Upper lobe of right lung (tissue), 1 donor: ENCODE results near the gene MLLT3. TPM values are rescaled to one million over a fixed set of nuclear protein-coding genes. Genes with fewer than 3 reads are reported as not detected.

Experiments used
- ATAC-seq: fragments of 200-7000 bp; cut with Tn5 transposase; one replicate; pipeline ENCODE4 v1.9.1; 2020; ENCODE audit warnings: mild to moderate bottlenecking, moderate library complexity
- DNase-seq: peaks from one replicate; pipeline ENCODE4 v3.0.0-alpha.2; 2020
- H3K27ac ChIP-seq: fragments of 200-600 bp; one replicate; pipeline ENCODE4 v1.8.0; 2022
- H3K27me3 ChIP-seq: fragments of 200-600 bp; one replicate; pipeline ENCODE4 v1.8.0; 2022; ENCODE audit warnings: mild to moderate bottlenecking
- H3K36me3 ChIP-seq: fragments of 200-600 bp; one replicate; pipeline ENCODE4 v1.8.0; 2022
- H3K4me1 ChIP-seq: fragments of 200-600 bp; one replicate; pipeline ENCODE4 v1.8.0; 2022
- H3K4me3 ChIP-seq: fragments of 200-600 bp; one replicate; pipeline ENCODE4 v1.8.0; 2022; ENCODE audit warnings: mild to moderate bottlenecking
- H3K9me3 ChIP-seq: fragments of 200-600 bp; one replicate; pipeline ENCODE4 v1.8.0; 2022
- CTCF ChIP-seq: fragments of 200-600 bp; IDR thresholded peaks from one replicate; pipeline ENCODE4 v1.8.0; 2022; ENCODE audit warnings: antibody characterized with exemption
- intact Hi-C: fragments of 100-400 bp; cut with DNase I; formaldehyde crosslinking; loops from one replicate; pipeline ENCODE4 v1.11.0; 2022
- total RNA-seq: library from RNA; stranded (reverse); fragmentation: NEBNext Ultra II Directional; extraction: Animal tissue kit (Norgen Biotek cat#: 25700); gene quantifications from one replicate; pipeline ENCODE4 v1.2.1, GENCODE V29; 2021
- donor health status: DM: no; HTN: yes; CAD: no; lungs with severe emphysema.

The MLLT3 gene
- total RNA-seq, 1 donor from 2014 or later = 15.4 TPM

- no peak for TF ChIP-seq CTCF
- Histone ChIP-seq H3K27me3 (no peaks in the 10 kb centered on the region), H3K9me3 (no peaks in the 10 kb centered on the region), H3K4me3 (no peak overlapping the region), H3K36me3 (no peaks in the 10 kb centered on the region), H3K27ac (no peak overlapping the region), H3K4me1 (no peaks in the 10 kb centered on the region)
- ATAC-seq (no peak), DNase-seq (no peak)
- intact Hi-C loops = no loop called here
Observed at GRCh38 chr9:20582150-20582549, 40.1 kb downstream of the MLLT3 start.

GRCh38 chr9:20580673-20581072 lies 41.6 kb downstream of the MLLT3 start:
- Histone ChIP-seq H3K9me3 (no peaks in the 10 kb centered on the region), H3K4me3 (no peak overlapping the region), H3K36me3 (no peaks in the 10 kb centered on the region), H3K4me1 (no peaks in the 10 kb centered on the region), H3K27me3 (no peaks in the 10 kb centered on the region), H3K27ac (no peak overlapping the region)
- ATAC-seq = peak; percentile 53
- TF ChIP-seq CTCF = no peak
- intact Hi-C loops = no loop called here
- no peak for DNase-seq

- intact Hi-C loops = no loop called here
- Histone ChIP-seq H3K4me1 (no peaks in the 10 kb centered on the region), H3K27me3 (no peaks in the 10 kb centered on the region), H3K36me3 (no peaks in the 10 kb centered on the region), H3K27ac (no peak overlapping the region), H3K4me3 (no peak overlapping the region), H3K9me3 (no peaks in the 10 kb centered on the region)
- DNase-seq (no peak), ATAC-seq (peak; percentile 81)
- no peak for TF ChIP-seq CTCF
Observed at GRCh38 chr9:20579524-20580314, 42.6 kb downstream of the MLLT3 start.

GRCh38 chr9:20573023-20573422 lies 49.3 kb downstream of the MLLT3 start:
- TF ChIP-seq CTCF = no peak
- H3K4me1 ChIP-seq = peaks cover 8% of the 10 kb centered on the region
- no peak overlapping the region for H3K27ac ChIP-seq
- intact Hi-C loops = no loop called here
- H3K27me3 ChIP-seq = no peaks in the 10 kb centered on the region
- H3K36me3 ChIP-seq = no peaks in the 10 kb centered on the region
- DNase-seq (no peak), ATAC-seq (no peak)
- H3K9me3 ChIP-seq = no peaks in the 10 kb centered on the region
- no peak overlapping the region for H3K4me3 ChIP-seq

- Histone ChIP-seq H3K36me3 (no peaks in the 10 kb centered on the region), H3K27me3 (no peaks in the 10 kb centered on the region), H3K9me3 (no peaks in the 10 kb centered on the region), H3K27ac (no peak overlapping the region), H3K4me1 (peaks cover 8% of the 10 kb centered on the region), H3K4me3 (no peak overlapping the region)
- DNase-seq (no peak), ATAC-seq (no peak)
- TF ChIP-seq CTCF = no peak
- intact Hi-C loops = no loop called here
Observed at GRCh38 chr9:20570756-20571155, 51.5 kb downstream of the MLLT3 start.
